ENCODE measurements around the gene USO1. TPM values are rescaled to one million over a fixed set of nuclear protein-coding genes. Genes with fewer than 3 reads are reported as not detected.

USO1 gene
- total RNA-seq, 1 experiment from 2014 or later: 110 TPM

- Mint-ChIP-seq H3K27ac (no peak overlapping the region), H3K9me3 (no peaks in the 10 kb centered on the region), H3K36me3 (ENCODE audit: insufficient read depth in 1 of 3, low read depth in 3 of 3) (peaks cover 1 to 5% (median 1%) of the 10 kb centered on the region in 3 experiments; a peak in 5 of 7 replicates), H3K4me3 (no peak overlapping the region), H3K27me3 (ENCODE audit: low read depth) (no peaks in the 10 kb centered on the region), H3K4me1 (peaks cover 0 to 4% of the 10 kb centered on the region in 2 experiments; a peak in 1 of 4 replicates)
- Histone ChIP-seq H3K9me3 (ENCODE audit: control insufficient read depth, low read depth, low read length) (no peaks in the 10 kb centered on the region), H4K20me1 (ENCODE audit: control insufficient read depth, insufficient read depth, insufficient read length) (no peaks in the 10 kb centered on the region), H3K79me2 (ENCODE audit: insufficient read depth, low read length) (no peaks in the 10 kb centered on the region), H2AK5ac (ENCODE audit: insufficient read length, low read length) (no peak overlapping the region), H2BK12ac (ENCODE audit: insufficient read length, low read depth, low read length) (no peak overlapping the region), H4K91ac (ENCODE audit: insufficient read length, low read depth, low read length) (no peak overlapping the region), H2BK15ac (ENCODE audit: low read depth, low read length) (no peak overlapping the region), H3K4ac (ENCODE audit: low read depth, low read length) (no peak overlapping the region), H2BK20ac (ENCODE audit: low read depth, low read length, poor library complexity, severe bottlenecking) (no peak overlapping the region), H3K79me1 (ENCODE audit: insufficient read depth, low read depth, low read length, poor library complexity, severe bottlenecking) (no peaks in the 10 kb centered on the region), H3K18ac (ENCODE audit: insufficient read length, low read depth, low read length) (no peak overlapping the region), H3K27me3 (ENCODE audit: insufficient read depth, low read length) (no peaks in the 10 kb centered on the region), H3K23ac (ENCODE audit: insufficient read length, low read depth, low read length) (no peak overlapping the region), H3K23me2 (ENCODE audit: insufficient read length, low read depth, low read length, poor library complexity, severe bottlenecking) (no peaks in the 10 kb centered on the region), H3K9ac (ENCODE audit: extremely low read depth, insufficient read length, low read length) (no peak overlapping the region), H3K4me1 (ENCODE audit: insufficient read depth, low read length) (no peaks in the 10 kb centered on the region), H3K56ac (ENCODE audit: insufficient read length, low read depth, low read length) (no peak overlapping the region), H3K4me2 (ENCODE audit: insufficient read depth, insufficient read length, low read length) (no peak overlapping the region), H3K27ac (ENCODE audit: insufficient read length, low read depth, low read length) (no peak overlapping the region), H2BK120ac (ENCODE audit: low read depth, low read length, poor library complexity, severe bottlenecking) (no peak overlapping the region), H2AFZ (ENCODE audit: low read length) (no peak overlapping the region), H4K8ac (replicated peaks; ENCODE audit: insufficient read length, low read depth, low read length) (no peak overlapping the region), H2BK5ac (ENCODE audit: insufficient read length, low read length) (no peak overlapping the region), H4K5ac (ENCODE audit: insufficient read length, low read depth, low read length) (no peak overlapping the region), H3K14ac (ENCODE audit: insufficient read depth, low read length) (no peak overlapping the region), H3T11ph (ENCODE audit: low read length) (no peak overlapping the region)
- no peak for DNase-seq
- WGBS (ENCODE audit: extremely low coverage, insufficient read length, low lambda C conversion rate): no CpG with 5 or more reads among the region's 2 CpGs
- no peak for TF ChIP-seq CTCF (conservative IDR thresholded peaks at IDR 0.05)
Measured at GRCh38 chr4:75820197-75820596, 95.8 kb downstream of the USO1 start.

Data from H9 (cell line).